Myocyte (in vitro differentiated cells): ENCODE results near the gene LRCH3. TPM values are rescaled to one million over a fixed set of nuclear protein-coding genes. Genes with fewer than 3 reads are reported as not detected.

Experiments used
- DNase-seq: peaks from one replicate; pipeline ENCODE4 v3.0.0-alpha.2; 2012; ENCODE audit warnings: low read depth
- total RNA-seq: library from RNA; depleted of rRNA; stranded (reverse); fragments of >200 nt; gene quantifications from 2 replicates; pipeline ENCODE4 v1.2.3, GENCODE V29; 2014

LRCH3 gene
- total RNA-seq, 1 donor from 2014 or later = 17.0 TPM

- DNase-seq = peak; percentile 46
Measured at GRCh38 chr3:197791892-197792647, 1.0 kb downstream of the LRCH3 start.

- no peak for DNase-seq
Measured at GRCh38 chr3:197793247-197793646, 2.2 kb downstream of the LRCH3 start.

- no peak for DNase-seq
Measured at GRCh38 chr3:197794115-197794514, 3.1 kb downstream of the LRCH3 start.

- DNase-seq = no peak
Measured at GRCh38 chr3:197795200-197795599, 4.1 kb downstream of the LRCH3 start.

- DNase-seq = no peak
Measured at GRCh38 chr3:197796087-197796486, 5.0 kb downstream of the LRCH3 start.

GRCh38 chr3:197798863-197799262 lies 7.8 kb downstream of the LRCH3 start:
- no peak for DNase-seq

- DNase-seq = no peak
Measured at GRCh38 chr3:197800379-197800778, 9.3 kb downstream of the LRCH3 start.

GRCh38 chr3:197801891-197802778 lies 11.1 kb downstream of the LRCH3 start:
- no peak for DNase-seq

GRCh38 chr3:197802779-197803459 lies 11.9 kb downstream of the LRCH3 start:
- no peak for DNase-seq

GRCh38 chr3:197804511-197804910 lies 13.5 kb downstream of the LRCH3 start:
- DNase-seq = no peak

- DNase-seq = peak; percentile 57
Measured at GRCh38 chr3:197807969-197808587, 17.0 kb downstream of the LRCH3 start.

- no peak for DNase-seq
Measured at GRCh38 chr3:197809356-197810020, 18.4 kb downstream of the LRCH3 start.

- no peak for DNase-seq
Measured at GRCh38 chr3:197810901-197811300, 19.8 kb downstream of the LRCH3 start.

GRCh38 chr3:197811343-197811742 lies 20.3 kb downstream of the LRCH3 start:
- peak; percentile 58 for DNase-seq

- DNase-seq = no peak
Measured at GRCh38 chr3:197814372-197814771, 23.3 kb downstream of the LRCH3 start.

- no peak for DNase-seq
Measured at GRCh38 chr3:197820550-197821335, 29.7 kb downstream of the LRCH3 start.

GRCh38 chr3:197829397-197830045 lies 38.5 kb downstream of the LRCH3 start:
- no peak for DNase-seq

- no peak for DNase-seq
Measured at GRCh38 chr3:197830308-197830966, 39.4 kb downstream of the LRCH3 start.

- DNase-seq = no peak
Measured at GRCh38 chr3:197830967-197831313, 39.9 kb downstream of the LRCH3 start.
